ENCODE measurements around the gene PHOX2A.
"Not testable (repeated sequence)": the region's sequence is repeated elsewhere in the genome, so short reads cannot be mapped to it uniquely, and the experiment has no call there.

PHOX2A gene

DNA sequence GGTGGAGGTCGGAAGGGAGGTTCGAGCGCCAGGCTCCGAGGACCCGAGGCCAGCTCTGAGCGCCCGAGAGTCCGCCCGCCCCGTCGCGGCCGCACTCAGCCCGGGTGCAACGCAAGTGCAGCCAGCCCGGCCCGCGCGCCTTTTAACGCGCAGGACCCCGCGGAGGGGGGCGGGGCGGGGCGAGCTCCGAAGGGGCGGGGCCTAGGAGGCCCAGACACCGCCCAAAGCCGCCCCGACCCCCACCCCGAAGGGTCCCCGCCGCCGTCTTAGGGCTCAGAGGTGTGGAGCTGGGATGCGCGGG is at the start of gene PHOX2A:
PHOX2A (minus strand) TSS at position 117 of the 301 bp plus-strand sequence. CDS start 172 bp downstream, outside the sequence.
- no peak for DNase-seq

DNA sequence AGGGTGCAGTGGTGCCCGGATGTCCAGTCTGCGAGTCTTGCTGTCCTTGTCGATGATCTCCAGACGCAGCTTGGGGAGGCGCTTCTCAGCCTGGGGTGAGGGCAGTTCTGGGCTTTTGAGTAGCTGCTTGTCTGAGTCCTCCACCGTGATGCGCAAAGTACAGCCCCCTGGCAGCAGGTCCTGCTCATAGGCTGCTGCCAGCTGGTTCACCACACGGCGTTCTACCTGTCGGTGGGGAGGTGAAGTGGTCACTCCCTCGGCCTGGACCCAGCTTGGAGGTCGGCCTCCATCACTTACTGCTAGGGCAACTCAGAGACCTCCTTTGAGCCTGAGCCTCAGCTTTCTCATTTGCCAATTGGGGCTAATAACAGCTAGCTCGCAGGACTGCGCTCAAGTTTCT is 49.4 kb upstream of the PHOX2A start:
- DNase-seq = no peak

DNA sequence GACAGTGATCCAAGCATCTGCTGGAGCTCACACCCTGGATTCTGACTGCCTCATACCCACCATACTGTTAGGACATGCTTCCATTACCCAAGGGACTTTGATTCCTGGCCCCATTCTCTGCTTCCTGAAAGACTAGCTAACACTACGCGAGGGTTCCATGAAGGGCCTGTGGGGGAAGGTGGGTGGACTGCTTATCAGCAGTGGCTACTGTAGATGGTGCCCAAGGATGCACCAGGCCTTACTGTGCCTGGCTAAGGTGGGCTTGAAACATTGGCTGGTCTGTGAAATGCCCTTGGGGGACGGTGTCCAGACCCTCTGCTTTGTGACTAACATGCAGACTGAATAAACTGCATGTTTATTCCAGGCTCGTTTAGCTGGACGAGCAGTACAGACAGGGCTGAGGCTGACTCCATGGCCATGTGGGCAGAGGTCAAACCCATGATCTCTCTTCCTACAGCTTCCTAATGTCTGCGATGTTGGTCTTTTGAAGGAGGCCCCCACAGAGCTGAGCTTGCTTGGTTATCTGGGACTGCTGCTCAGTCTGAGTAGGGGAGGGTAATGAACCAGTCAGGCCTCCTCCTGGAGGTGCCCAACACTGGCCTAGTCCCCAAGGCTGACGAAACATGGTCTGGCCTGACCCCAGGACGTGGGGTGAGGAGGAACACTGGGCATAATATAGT is 48.3 kb upstream of the PHOX2A start:
- DNase-seq = no peak

DNA sequence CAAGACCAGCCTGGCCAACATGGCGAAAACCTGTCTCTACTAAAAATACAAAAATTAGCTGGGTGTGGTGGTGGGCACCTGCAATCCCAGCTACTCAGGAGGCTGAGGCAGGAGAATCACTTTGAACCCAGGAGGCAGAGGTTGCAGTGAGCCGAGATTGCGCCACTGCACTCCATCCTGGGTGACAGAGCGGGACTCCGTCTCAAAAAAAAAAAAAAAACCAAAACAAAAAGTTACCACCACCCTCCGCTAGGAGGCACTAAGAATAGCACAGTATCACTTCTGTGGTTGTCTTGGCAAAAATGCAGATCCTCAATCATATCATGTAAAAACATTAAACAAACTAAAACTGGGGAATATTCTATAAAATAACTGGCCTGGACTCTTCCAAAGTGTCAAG is 46.8 kb upstream of the PHOX2A start:
- not testable (repeated sequence) for DNase-seq

DNA sequence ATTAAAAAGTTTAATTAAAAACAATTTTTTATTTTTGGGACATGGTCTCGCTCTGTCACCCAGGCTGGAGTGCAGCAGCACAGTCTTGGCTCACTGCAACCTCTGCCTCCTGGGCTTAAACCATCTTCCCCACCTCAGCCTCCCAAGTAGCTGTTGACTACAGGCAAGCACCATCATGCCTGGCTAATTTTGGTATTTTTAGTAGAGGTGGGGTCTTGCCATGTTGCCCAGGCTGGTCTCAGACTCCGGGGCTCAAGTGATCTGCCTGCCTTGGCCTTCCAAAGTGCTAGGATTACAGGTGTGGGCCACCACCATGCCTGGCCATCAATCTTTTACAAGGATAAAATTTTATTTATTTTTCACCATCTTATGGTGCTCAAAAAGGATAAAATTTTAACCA is 43.3 kb upstream of the PHOX2A start:
- no peak for DNase-seq

DNA sequence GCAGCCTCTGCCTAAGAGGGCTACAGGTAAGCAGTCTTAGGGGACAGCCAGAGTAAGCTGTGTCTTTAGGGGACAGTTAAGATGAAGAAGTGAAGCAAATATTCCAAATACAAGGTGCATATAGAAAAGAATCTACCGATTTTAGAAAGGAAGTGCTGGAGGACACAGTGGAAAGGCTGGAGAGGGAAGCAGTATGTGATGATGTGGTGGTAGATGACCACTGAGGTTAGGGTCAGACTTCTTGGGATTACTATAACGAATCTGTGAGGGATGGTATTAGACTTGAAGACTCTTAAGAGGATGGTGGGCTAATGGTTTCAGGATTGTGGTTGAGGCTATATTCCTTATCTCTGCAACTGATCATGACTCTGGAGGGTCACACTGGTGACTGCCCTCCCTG is 40.0 kb upstream of the PHOX2A start:
- DNase-seq = no peak

DNA sequence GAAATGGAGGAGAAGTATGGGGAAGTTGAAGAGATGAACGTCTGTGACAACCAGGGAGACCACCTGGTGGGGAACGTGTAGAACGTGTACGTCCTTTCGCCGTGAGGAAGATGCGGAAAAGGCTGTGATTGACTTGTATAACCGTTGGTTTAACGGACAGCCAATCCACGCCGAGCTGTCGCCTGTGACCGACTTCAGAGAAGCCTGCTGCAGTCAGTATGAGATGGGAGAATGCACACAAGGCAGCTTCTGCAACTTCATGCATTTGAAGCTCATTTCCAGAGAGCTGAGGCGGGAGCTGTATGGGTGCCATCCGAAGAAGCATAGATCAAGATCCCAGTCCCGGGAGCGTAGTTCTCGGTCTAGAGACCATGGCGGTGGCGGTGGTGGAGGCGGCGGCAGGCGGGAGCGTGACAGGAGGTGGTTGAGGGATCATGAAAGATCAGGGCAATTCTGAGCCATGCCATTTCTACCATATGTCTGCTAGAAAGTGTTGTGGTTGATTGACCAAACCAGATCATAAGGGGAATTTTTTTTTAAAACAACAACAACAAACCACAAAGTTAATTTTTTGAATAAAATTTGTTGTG is 36.8 kb upstream of the PHOX2A start:
- no peak for DNase-seq

DNA sequence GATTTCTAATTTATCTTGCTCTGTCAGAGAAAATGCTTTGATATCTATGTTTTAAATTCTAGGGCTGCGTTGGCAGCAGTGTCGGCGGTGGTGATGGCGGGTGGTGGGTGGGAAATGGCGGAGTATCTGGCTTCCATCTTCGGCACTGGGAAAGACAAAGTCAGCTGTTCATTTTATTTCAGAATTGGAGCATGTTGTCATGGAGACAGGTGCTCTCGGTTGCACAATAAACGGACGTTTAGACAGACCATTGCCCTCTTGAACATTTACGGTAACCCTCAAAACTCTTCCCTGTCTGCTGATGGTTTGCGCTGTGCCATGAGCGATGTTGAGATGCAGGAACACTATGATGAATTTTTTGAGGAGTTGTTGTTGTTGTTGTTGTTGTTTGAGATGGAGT is 36.1 kb upstream of the PHOX2A start:
- no peak for DNase-seq

DNA sequence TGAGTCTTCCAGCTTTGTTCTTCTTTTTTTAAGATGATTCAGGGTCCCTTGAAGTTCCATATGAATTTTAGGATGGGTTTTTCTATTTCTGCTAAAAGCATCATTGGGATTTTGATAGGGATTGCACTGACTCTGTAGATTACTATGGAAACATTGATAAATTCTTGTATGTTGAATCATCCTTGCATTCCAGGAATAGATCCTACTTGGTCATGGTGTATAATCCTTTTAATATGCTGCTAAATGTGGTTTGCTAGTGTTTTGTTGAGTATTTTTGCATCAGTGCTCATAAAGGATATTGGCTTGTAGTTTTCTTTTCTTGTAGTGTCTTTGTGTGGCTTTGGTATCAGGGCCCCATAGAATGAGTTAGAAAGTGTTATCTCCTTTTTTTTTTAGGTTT is 34.9 kb upstream of the PHOX2A start:
- DNase-seq = no peak

DNA sequence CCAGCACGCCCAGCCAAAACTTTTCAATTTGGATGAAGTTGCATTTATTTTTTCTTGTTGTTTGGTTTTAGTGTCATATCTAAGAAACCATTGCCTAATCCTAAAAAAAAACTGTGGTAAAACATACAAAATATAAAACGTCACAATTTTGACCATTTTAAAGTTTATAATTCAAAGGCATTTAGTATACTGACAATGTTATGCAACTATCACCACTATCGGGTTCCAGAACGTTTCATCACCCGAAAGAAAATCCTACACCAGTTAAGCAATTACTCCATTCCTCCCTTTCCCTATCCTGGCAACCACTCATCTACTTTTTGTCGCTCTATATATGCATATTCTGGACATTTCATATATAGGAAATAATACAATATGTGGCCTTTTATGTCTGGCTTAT is 30.5 kb upstream of the PHOX2A start:
- no peak for DNase-seq

DNA sequence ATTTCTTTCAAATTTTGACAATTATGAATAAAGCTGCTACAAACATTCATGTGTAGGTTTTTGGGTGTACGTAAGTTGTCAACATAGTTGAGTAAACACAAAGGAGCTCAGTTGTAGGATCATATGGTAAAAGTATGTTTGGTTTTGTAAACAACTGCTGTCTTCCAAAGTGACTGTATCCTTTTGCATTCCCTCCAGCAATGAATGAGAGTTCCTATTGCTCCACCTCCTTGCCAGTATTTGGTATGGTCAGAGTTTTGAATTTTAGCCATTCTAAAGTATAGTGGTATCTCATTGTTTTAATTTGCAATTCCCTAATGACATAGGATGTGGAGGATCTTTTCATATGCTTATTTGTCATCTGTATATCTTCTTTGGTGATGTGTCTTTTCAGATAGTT is 28.0 kb upstream of the PHOX2A start:
- no peak for DNase-seq

DNA sequence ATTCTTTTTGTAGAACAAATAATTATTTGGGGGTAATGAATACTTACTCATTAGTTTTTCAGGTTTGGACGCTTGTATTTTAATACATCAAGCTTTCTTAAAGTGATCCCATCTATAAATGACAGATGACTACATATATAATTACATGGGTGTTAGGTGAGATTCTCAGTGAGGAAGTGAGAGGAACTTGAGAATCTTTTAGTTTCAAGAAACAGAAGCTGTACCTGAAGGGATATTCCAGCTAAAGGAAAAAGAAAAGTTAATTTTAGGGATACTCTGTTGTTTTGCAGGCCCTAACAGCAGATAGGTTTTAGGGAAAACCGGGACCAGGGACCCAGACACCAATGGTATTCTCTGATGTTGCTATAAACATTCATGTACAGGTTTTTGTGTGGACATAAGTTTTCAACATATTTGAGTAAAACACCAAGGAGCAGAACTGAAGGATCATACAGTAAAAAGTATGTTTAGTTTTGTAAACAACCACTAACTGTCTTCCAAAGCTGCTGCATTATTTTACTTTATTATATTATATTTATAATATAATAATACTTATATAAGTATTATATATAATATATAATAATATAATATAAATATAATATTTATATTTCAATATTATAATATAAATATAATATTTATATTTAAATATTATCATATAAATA is 24.1 kb upstream of the PHOX2A start:
- DNase-seq = no peak

DNA sequence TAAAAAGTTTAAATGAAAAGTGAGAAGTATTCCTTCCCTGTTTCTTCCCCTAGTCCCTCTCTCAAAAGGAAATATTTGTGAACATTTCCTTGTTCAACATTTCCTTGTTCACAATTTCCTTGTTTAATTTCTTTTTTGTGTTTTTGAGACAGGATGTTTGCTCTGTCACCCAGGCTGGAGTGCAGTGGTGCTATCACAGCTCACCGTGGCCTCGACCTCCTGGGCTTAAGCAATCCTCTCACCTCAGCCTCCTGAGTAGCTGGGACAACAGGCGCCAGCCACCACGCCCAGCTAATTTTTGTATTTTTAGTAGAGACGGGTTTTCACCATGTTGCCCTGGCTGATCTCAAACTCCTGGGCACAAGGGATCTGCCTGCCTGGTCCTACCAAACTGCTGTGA is 23.0 kb upstream of the PHOX2A start:
- DNase-seq = not testable (repeated sequence)

DNA sequence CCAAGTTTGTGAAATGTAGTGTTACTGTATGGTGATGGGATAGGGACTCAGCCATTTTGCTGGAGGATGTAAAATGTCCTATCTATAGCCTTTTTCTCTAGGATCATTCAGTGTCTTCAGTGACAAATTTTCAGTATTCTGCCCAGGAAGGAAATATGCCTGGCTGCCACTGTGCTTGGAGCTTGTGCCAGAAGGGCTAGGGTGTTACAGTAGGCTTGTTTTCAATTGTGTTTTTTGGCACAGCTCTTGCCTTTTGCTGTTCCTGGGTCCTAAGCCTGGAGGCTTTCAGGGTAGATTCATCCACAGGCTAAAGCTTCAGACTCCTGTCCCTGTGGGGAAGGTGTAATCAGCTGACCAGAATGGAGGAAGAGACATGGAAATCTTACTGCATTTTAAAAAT is 22.0 kb upstream of the PHOX2A start:
- DNase-seq = no peak

DNA sequence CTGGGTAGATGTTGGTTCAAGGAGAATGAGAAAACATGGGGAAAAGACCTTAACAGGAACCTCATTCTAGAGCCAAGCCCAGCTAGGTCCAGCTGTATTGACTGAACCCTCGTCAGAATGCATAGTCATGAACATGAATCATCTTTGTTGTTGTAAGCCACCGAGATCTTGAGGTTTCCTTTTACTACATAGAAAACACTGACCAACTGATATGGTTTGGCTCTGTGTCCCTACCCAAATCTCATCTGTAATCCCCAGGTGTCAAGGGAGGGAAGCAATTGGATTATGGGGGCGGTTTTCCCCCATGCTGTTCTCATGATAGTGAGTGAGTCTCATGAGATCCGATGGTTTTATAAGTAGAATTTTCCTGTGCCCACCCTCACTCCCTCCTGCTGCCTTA is 19.4 kb upstream of the PHOX2A start:
- no peak for DNase-seq

DNA sequence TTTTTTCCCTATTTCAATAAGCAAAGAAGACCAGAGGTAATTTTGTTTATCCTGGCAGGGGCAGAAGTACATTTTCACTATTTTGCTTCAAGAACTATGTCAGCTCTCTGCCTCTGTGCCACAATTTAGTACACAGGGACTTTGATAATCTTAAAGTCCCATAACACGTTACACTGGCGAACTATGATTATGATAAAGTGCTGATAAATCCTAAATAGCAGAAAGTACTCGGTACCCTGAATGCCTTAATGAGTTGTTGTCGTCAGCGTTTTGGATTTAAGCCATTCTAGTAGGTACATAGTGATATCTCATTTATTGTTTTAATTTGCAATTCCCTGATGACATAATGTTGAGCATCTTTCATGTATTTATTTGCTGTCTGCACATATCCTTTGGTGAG is 16.6 kb upstream of the PHOX2A start:
- DNase-seq = no peak

DNA sequence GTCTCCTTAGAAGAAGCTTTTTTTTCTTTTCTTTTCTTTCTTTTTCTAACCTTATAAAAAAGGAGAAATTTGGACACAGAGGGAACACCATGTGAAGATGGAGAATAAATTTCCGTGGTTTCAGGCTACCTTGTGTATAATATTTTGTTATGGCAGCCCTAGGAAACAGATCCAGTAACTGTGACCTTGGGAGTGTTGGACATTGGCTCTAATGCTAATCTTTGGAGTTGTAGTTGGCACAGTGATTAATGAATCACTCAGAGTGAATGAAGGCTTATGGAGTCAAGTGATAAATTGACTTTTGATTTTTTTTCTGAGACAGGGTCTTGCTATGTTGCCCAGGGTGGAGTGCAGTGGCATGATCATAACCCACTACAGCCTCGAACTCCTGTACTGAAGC is 15.5 kb upstream of the PHOX2A start:
- no peak for DNase-seq

DNA sequence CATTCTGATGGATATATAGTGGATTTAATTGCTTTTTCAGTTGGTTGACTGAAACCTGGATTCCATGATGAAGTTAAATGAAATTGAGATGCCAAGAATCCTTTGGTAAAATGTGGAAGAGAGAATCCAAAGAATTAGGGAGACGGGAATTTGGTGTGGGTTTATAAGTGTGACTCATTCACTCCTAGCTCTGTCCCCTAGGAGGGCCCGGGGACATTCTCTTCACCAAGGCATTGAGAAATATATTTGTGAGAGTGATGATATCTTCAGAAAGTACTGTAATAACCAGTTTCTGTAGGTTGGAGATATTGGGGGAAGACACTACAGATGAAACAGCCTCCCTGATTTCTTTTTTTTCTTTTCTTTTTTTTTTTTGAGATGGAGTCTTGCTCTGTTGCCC is 13.6 kb upstream of the PHOX2A start:
- DNase-seq = no peak

DNA sequence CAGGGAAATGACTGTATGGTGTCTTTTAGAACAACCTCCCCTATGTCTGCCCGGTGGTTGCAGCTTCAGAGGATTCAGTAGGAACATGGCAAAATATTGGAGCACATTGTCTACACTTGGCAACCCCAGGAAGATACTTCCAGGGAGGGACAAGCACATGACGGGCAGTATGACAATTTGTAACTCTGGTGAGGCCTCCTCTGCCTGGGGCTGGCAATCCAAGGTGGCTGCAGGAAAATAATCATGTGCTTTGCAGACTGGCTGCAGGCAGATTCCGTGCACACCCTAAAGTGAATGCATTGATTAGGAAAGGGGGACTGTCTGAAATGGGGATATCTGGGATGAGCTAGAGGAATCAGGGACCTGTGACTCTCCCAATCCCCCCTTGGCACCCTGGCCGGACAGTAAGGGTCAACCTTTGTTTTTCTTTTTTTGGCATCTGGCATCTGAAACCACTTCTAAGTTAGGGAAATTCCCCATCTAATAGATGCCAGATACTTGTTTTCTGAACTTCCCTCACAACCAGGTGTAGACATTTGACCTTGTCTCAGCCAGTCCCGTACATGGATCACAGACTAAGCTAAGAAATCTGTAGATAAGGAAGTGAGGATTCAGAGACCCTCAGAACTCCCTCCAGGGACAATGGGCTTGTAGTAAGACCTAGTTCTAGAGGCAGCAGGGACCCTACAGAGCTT is 10.5 kb upstream of the PHOX2A start:
- DNase-seq = no peak

DNA sequence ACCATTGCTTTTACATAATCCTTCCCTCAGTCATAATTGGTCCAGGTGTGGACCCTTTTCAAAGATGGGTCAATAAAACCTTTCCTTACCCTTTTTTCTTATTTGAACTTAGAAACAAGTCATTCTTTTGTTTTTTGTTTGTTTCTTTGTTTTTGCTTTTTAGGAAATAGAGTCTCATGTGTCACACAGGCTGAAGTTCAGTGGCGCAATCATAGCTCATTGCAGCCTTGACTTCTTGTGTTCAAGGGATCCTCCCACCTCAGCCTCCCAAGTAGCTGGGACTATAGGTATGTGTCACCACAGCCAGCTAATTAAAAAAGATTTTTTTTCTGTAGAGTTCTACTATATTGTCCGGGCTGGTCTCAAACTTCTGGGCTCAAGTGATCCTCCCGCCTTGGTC is 9.4 kb upstream of the PHOX2A start:
- no peak for DNase-seq

DNA sequence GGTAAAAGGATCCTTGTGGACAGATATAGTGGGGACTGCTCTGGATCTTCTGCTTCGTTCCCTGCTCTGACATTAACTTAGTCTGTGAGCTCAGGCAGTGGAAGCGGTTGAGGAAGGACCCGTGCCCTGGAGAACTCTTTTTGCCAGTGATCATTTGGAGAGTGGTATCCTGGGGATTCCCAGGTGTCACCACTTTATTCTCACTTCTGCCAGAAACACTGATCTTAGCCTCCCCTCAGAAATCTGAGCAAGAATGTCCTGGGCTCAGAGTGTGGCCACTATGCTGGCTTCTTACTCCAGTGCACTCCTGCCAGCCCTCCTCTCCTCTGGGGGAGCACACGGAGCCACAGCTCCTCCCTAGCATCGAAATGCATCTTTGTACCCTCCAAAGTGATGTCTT is 7.6 kb upstream of the PHOX2A start:
- DNase-seq = no peak

DNA sequence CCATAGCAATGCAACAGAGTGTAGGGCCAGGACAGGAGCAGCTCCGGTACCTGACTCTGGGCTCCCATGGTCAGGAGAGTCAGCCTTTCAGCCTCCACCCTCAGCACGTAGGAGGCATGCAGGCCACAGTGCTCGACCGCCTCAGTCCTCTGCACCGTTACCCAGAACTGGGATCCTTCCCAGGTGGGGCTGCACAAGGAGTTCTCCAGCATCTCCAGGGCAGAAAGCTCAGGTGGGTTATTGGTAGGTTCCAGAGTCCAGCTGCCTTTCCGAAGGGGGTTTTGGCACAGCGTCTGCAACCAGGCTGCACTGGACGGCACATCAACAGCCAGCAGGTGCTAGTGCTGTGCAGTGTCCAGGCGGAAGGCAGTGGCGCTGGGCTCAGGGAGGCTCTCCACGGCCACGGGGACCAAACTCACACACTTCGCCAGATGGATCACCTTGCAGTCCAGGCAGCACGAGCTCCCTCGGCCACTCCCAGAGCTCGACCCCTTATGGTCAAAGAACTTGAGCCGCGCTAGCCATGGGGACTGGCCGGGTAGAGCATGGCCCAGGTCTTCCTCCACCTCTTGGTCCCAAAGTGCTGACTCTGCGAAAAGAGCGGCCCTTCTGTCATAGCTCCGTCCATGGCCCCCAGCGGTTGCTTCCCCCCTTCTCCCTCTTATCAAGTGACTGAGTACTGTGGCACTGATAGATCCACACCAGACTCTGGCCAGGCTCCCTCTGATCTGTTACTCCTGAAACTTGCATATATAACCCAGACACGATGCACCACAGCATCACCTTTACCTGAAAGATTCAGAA is 6.9 kb upstream of the PHOX2A start:
- no peak for DNase-seq

DNA sequence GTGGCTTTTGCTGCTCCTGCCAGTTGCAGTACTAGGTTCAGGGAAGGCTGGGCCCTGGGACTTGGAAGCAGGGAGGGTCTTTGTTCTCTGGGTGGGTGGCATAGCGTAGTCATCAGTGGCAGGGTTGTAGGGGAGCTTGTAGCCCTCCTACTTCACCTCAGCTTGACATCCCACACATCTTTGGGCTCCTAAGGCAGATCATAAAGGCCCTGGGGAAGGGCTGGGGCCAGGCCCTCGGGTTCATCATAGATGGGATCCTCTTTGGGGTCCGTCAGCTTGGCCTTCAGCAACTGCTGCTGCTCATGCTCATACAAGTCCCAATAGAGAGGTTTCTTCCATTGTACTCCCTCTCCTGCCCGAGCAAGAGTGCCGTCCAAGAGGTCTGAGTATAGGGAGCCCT is 6.0 kb upstream of the PHOX2A start:
- DNase-seq = no peak
